Right lobe of liver (tissue), 4 donors: ENCODE data around the gene NOL12.
"Not testable (repeated sequence)": the region's sequence is repeated elsewhere in the genome, so short reads cannot be mapped to it uniquely, and the experiment has no call there.

Experiments used
- POLR2A ChIP-seq: fragments of 450-650 bp; IDR thresholded peaks from one replicate; pipeline ENCODE4 v1.6.1; 2017; ENCODE audit warnings: antibody characterized with exemption, mild to moderate bottlenecking
- TF ChIP-seq, protein P1 (sequence below), 4 donors: fragments of 200-600 bp in 3 of 4; fragments of 450-650 bp in 1 of 4; IDR thresholded peaks; one replicate each; pipeline versions ENCODE4 v1.5.1 to v1.8.0; 2016 to 2022; ENCODE audit warnings: antibody characterized with exemption in 4 of 4, mild to moderate bottlenecking in 2 of 4
- donor health status: DM: no; HTN: no; CAD: no.
- donor health status: DM: no; HTN: no; CAD: no.
- donor health status: DM: no; HTN: yes; CAD: no.

DNA sequence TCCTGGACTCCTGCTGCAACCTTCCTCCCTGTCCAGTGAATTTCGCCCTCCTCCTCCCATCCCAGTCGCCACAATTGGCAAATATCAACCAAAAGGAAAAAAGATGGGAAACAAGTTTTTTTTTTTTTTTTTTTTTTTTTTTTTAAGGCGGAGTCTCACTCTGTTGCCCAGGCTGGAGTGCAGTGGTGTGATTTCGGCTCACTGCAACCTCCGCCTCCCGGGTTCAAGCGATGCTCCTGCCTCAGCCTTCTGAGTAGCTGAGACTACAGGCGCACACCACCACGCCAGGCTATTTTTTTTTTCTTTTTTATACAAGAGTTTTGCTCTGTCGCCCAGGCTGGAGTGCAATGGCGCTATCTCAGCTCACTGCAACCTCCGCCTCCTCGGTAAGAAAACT is 10.1 kb downstream of the NOL12 start:
- TF ChIP-seq, protein P1, sequence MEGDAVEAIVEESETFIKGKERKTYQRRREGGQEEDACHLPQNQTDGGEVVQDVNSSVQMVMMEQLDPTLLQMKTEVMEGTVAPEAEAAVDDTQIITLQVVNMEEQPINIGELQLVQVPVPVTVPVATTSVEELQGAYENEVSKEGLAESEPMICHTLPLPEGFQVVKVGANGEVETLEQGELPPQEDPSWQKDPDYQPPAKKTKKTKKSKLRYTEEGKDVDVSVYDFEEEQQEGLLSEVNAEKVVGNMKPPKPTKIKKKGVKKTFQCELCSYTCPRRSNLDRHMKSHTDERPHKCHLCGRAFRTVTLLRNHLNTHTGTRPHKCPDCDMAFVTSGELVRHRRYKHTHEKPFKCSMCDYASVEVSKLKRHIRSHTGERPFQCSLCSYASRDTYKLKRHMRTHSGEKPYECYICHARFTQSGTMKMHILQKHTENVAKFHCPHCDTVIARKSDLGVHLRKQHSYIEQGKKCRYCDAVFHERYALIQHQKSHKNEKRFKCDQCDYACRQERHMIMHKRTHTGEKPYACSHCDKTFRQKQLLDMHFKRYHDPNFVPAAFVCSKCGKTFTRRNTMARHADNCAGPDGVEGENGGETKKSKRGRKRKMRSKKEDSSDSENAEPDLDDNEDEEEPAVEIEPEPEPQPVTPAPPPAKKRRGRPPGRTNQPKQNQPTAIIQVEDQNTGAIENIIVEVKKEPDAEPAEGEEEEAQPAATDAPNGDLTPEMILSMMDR (IDR thresholded peaks at IDR 0.05) = not testable (repeated sequence)
- TF ChIP-seq POLR2A = not testable (repeated sequence)
